ENCODE results near the gene TMUB1. TPM values are rescaled to one million over a fixed set of nuclear protein-coding genes. Genes with fewer than 3 reads are reported as not detected.
A peak's percentile ranks its signal among the peaks of the same experiment; 100 is the strongest.

The TMUB1 gene
- total and polyA plus RNA-seq, 9 of the 15 experiments (the other 6 are each of a cell fraction or from before 2014, with no cell fraction given) = 0.14 to 241 (median 74.1) TPM

GRCh38 chr7:151062399-151063211 lies 20.7 kb downstream of the TMUB1 start:
- BruUV-seq (replicated peaks) = TSS peak; percentile 83
- peaks cover 53% of the 10 kb centered on the region for H3K36me3 ChIP-seq (ENCODE audit: control insufficient read depth, insufficient read depth, low read length)
- peak overlapping the region; percentile 84 for H3K4me3 ChIP-seq
- no peaks in the 10 kb centered on the region for H3K27me3 ChIP-seq (ENCODE audit: control insufficient read depth in 2 of 2, insufficient read depth in 2 of 2, low read length in 2 of 2)
- intact Hi-C loops (cut with micrococcal nuclease) (no loop called here), in situ Hi-C loops (cut with MboI) (no loop called here)
- ATAC-seq = peak; percentile 65
- no peaks in the 10 kb centered on the region for H3K9me3 ChIP-seq (replicated peaks; ENCODE audit: control insufficient read depth, insufficient read depth, low read depth, low read length)
- ChIA-PET CTCF (ENCODE audit: low intra/inter-chr PET ratio) (no interaction called here), POLR2A (interaction anchor here (0.6 to 2.7 kb wide), 13 partner anchors 9 to 720 kb away, joined by 3 to 9 read pairs (median 5); partner anchors contain the start of gene FASTK)
- H3K9me1 ChIP-seq (ENCODE audit: control insufficient read depth, insufficient read depth, low read length) = no peaks in the 10 kb centered on the region
- peak overlapping the region; percentile 55 for H2AFZ ChIP-seq (ENCODE audit: low read depth, low read length)
- FAIRE-seq = no peak
- H3K79me2 ChIP-seq (ENCODE audit: control insufficient read depth, insufficient read depth, low read length) = peaks cover 68% of the 10 kb centered on the region
- peaks cover 10% of the 10 kb centered on the region for H4K20me1 ChIP-seq (replicated peaks; ENCODE audit: control insufficient read depth, insufficient read depth, low read length)
- peak overlapping the region; percentile 85 to 91 for H3K9ac ChIP-seq (ENCODE audit: insufficient read depth in 1 of 2, low read depth in 2 of 2, low read length in 2 of 2)
- H3K4me2 ChIP-seq (ENCODE audit: insufficient read depth, low read length) = peak overlapping the region; percentile 94
- H3K4me1 ChIP-seq (replicated peaks in 1 of 2; ENCODE audit: control insufficient read depth in 2 of 2, insufficient read depth in 2 of 2, low read length in 2 of 2) = peaks cover 42 to 81% of the 10 kb centered on the region in 2 experiments
- H3K27ac ChIP-seq (ENCODE audit: extremely low read depth, low read depth, low read length) = peak overlapping the region; percentile 90
- WGBS (ENCODE audit: insufficient coverage, low coverage, missing lambda C conversion rate) = 1% methylated on average over 43 of the region's 43 CpGs
- peak; percentile 91 to 96 (median 94) for DNase-seq (ENCODE audit: extremely low read depth in 1 of 4, low spot score in 3 of 4)
- TF ChIP-seq ETS1 (conservative IDR thresholded peaks at IDR 0.05; ENCODE audit: control insufficient read depth, low read depth, low read length) = peak; percentile 74
- TF ChIP-seq RBFOX2 (IDR thresholded peaks at IDR 0.05; ENCODE audit: low read depth, low read length) = peak; percentile 71
- no peak for TF ChIP-seq MEF2D (tag; conservative IDR thresholded peaks at IDR 0.05; ENCODE audit: low read depth)
- no peak for TF ChIP-seq DIDO1 (tag; IDR thresholded peaks at IDR 0.05; ENCODE audit: low read depth)
- TF ChIP-seq KAT8 (IDR thresholded peaks at IDR 0.05; ENCODE audit: low read depth) = no peak
- TF ChIP-seq GATA2 (CRISPR knock-in tag; IDR thresholded peaks at IDR 0.05) = 0 out of 2 replicates have a peak, but pooled peaks have one; percentile 29
- TF ChIP-seq TCFL5 (CRISPR knock-in tag; conservative IDR thresholded peaks at IDR 0.05) = no peak
- no peak for TF ChIP-seq ZBTB40 (IDR thresholded peaks at IDR 0.05)
- no peak for TF ChIP-seq ZBTB40 (CRISPR knock-in tag; IDR thresholded peaks at IDR 0.05)
- TF ChIP-seq CREM (IDR thresholded peaks at IDR 0.05; ENCODE audit: low read depth) = peak; percentile 48; the same call in 1 of the 2 replicates
- no peak for TF ChIP-seq BCL6 (CRISPR knock-in tag; IDR thresholded peaks at IDR 0.05)
- TF ChIP-seq LARP7 (IDR thresholded peaks at IDR 0.05) = no peak

Data from K562 (cell line).